ENCODE data around the gene PSAPL1.

PSAPL1 gene

GRCh38 chr4:7475207-7475606 lies 40.5 kb upstream of the PSAPL1 start:
- Histone ChIP-seq H3K4me3 (replicated peaks; ENCODE audit: insufficient read depth, low read length) (no peak overlapping the region), H3K27ac (replicated peaks) (no peak overlapping the region), H3K27me3 (ENCODE audit: insufficient read depth, poor library complexity, severe bottlenecking) (no peaks in the 10 kb centered on the region)
- no peak for DNase-seq (ENCODE audit: low read depth in 1 of 2, low spot score in 1 of 2)
- TF ChIP-seq POLR2AphosphoS5 (IDR thresholded peaks at IDR 0.05; ENCODE audit: low read depth), result no peak
- TF ChIP-seq, protein P1, sequence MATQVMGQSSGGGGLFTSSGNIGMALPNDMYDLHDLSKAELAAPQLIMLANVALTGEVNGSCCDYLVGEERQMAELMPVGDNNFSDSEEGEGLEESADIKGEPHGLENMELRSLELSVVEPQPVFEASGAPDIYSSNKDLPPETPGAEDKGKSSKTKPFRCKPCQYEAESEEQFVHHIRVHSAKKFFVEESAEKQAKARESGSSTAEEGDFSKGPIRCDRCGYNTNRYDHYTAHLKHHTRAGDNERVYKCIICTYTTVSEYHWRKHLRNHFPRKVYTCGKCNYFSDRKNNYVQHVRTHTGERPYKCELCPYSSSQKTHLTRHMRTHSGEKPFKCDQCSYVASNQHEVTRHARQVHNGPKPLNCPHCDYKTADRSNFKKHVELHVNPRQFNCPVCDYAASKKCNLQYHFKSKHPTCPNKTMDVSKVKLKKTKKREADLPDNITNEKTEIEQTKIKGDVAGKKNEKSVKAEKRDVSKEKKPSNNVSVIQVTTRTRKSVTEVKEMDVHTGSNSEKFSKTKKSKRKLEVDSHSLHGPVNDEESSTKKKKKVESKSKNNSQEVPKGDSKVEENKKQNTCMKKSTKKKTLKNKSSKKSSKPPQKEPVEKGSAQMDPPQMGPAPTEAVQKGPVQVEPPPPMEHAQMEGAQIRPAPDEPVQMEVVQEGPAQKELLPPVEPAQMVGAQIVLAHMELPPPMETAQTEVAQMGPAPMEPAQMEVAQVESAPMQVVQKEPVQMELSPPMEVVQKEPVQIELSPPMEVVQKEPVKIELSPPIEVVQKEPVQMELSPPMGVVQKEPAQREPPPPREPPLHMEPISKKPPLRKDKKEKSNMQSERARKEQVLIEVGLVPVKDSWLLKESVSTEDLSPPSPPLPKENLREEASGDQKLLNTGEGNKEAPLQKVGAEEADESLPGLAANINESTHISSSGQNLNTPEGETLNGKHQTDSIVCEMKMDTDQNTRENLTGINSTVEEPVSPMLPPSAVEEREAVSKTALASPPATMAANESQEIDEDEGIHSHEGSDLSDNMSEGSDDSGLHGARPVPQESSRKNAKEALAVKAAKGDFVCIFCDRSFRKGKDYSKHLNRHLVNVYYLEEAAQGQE (IDR thresholded peaks at IDR 0.05; ENCODE audit: insufficient replicate concordance, low read depth), result no peak
- TF ChIP-seq SPI1 (IDR thresholded peaks at IDR 0.05; ENCODE audit: borderline replicate concordance, low read depth), result no peak
- TF ChIP-seq, protein P2, sequence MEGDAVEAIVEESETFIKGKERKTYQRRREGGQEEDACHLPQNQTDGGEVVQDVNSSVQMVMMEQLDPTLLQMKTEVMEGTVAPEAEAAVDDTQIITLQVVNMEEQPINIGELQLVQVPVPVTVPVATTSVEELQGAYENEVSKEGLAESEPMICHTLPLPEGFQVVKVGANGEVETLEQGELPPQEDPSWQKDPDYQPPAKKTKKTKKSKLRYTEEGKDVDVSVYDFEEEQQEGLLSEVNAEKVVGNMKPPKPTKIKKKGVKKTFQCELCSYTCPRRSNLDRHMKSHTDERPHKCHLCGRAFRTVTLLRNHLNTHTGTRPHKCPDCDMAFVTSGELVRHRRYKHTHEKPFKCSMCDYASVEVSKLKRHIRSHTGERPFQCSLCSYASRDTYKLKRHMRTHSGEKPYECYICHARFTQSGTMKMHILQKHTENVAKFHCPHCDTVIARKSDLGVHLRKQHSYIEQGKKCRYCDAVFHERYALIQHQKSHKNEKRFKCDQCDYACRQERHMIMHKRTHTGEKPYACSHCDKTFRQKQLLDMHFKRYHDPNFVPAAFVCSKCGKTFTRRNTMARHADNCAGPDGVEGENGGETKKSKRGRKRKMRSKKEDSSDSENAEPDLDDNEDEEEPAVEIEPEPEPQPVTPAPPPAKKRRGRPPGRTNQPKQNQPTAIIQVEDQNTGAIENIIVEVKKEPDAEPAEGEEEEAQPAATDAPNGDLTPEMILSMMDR (IDR thresholded peaks at IDR 0.05; ENCODE audit: insufficient read depth, low read length), result no peak
- no peak for TF ChIP-seq GABPA (IDR thresholded peaks at IDR 0.05; ENCODE audit: low read depth)

DNA sequence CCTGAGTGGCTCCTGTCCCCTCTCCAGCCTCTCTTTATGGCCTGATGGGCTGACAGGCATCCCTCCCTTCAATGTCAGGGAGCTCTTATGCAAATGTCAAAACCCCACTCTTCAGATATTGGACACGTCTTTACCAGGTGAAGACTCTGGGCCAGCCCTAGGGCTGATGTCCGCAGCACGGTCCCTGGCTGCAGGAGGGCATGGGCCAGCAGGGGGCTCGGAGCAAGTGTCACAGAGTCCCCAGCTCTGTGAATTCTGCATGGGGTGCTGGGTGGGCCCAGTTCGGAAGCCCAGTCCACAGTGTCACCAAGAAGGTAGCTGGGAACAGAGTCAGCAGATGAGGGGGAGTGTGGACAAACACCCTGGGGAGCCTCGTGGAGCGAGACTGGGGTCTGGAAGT lies 39.6 kb upstream of the PSAPL1 start:
- DNase-seq (ENCODE audit: low read depth in 1 of 2, low spot score in 1 of 2), result no peak
- no peak overlapping the region for H3K4me3 ChIP-seq (replicated peaks; ENCODE audit: insufficient read depth, low read length)
- H3K27ac ChIP-seq (replicated peaks), result no peak overlapping the region
- TF ChIP-seq, protein P2 (IDR thresholded peaks at IDR 0.05; ENCODE audit: insufficient read depth, low read length), result no peak
- H3K27me3 ChIP-seq (ENCODE audit: insufficient read depth, poor library complexity, severe bottlenecking), result no peaks in the 10 kb centered on the region

GRCh38 chr4:7473081-7473480 lies 38.4 kb upstream of the PSAPL1 start:
- TF ChIP-seq POLR2AphosphoS5 (IDR thresholded peaks at IDR 0.05; ENCODE audit: low read depth), result no peak
- TF ChIP-seq, protein P2 (IDR thresholded peaks at IDR 0.05; ENCODE audit: insufficient read depth, low read length), result no peak
- no peak for TF ChIP-seq SPI1 (IDR thresholded peaks at IDR 0.05; ENCODE audit: borderline replicate concordance, low read depth)
- TF ChIP-seq, protein P1 (IDR thresholded peaks at IDR 0.05; ENCODE audit: insufficient replicate concordance, low read depth), result no peak
- TF ChIP-seq GABPA (IDR thresholded peaks at IDR 0.05; ENCODE audit: low read depth), result no peak
- Histone ChIP-seq H3K4me3 (replicated peaks; ENCODE audit: insufficient read depth, low read length) (no peak overlapping the region), H3K27me3 (ENCODE audit: insufficient read depth, poor library complexity, severe bottlenecking) (no peaks in the 10 kb centered on the region), H3K27ac (replicated peaks) (no peak overlapping the region)
- DNase-seq (ENCODE audit: low read depth in 1 of 2, low spot score in 1 of 2), result no peak

GRCh38 chr4:7472442-7473013 lies 37.8 kb upstream of the PSAPL1 start:
- no peak overlapping the region for H3K4me3 ChIP-seq (replicated peaks; ENCODE audit: insufficient read depth, low read length)
- TF ChIP-seq SPI1 (IDR thresholded peaks at IDR 0.05; ENCODE audit: borderline replicate concordance, low read depth) (no peak), POLR2AphosphoS5 (IDR thresholded peaks at IDR 0.05; ENCODE audit: low read depth) (no peak), GABPA (IDR thresholded peaks at IDR 0.05; ENCODE audit: low read depth) (no peak)
- TF ChIP-seq, protein P2 (IDR thresholded peaks at IDR 0.05; ENCODE audit: insufficient read depth, low read length), result no peak
- TF ChIP-seq, protein P1 (IDR thresholded peaks at IDR 0.05; ENCODE audit: insufficient replicate concordance, low read depth), result no peak
- no peaks in the 10 kb centered on the region for H3K27me3 ChIP-seq (ENCODE audit: insufficient read depth, poor library complexity, severe bottlenecking)
- H3K27ac ChIP-seq (replicated peaks), result no peak overlapping the region
- DNase-seq (ENCODE audit: low read depth in 1 of 2, low spot score in 1 of 2), result no peak
